ENCODE measurements around the gene HIBCH.

- TF ChIP-seq EP300 (IDR thresholded peaks at IDR 0.05) (no peak), HDAC2 (IDR thresholded peaks at IDR 0.05) (no peak), POLR2AphosphoS2 (conservative IDR thresholded peaks at IDR 0.05; ENCODE audit: low read length) (no peak), CHD4 (IDR thresholded peaks at IDR 0.05; ENCODE audit: borderline replicate concordance) (no peak), USF2 (IDR thresholded peaks at IDR 0.05) (no peak), MAZ (IDR thresholded peaks at IDR 0.05; ENCODE audit: borderline replicate concordance, low read depth, low read length) (no peak), CEBPB (IDR thresholded peaks at IDR 0.05) (no peak)
- TF ChIP-seq, protein P1, sequence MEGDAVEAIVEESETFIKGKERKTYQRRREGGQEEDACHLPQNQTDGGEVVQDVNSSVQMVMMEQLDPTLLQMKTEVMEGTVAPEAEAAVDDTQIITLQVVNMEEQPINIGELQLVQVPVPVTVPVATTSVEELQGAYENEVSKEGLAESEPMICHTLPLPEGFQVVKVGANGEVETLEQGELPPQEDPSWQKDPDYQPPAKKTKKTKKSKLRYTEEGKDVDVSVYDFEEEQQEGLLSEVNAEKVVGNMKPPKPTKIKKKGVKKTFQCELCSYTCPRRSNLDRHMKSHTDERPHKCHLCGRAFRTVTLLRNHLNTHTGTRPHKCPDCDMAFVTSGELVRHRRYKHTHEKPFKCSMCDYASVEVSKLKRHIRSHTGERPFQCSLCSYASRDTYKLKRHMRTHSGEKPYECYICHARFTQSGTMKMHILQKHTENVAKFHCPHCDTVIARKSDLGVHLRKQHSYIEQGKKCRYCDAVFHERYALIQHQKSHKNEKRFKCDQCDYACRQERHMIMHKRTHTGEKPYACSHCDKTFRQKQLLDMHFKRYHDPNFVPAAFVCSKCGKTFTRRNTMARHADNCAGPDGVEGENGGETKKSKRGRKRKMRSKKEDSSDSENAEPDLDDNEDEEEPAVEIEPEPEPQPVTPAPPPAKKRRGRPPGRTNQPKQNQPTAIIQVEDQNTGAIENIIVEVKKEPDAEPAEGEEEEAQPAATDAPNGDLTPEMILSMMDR (IDR thresholded peaks at IDR 0.05), result no peak
- TF ChIP-seq, protein P2, sequence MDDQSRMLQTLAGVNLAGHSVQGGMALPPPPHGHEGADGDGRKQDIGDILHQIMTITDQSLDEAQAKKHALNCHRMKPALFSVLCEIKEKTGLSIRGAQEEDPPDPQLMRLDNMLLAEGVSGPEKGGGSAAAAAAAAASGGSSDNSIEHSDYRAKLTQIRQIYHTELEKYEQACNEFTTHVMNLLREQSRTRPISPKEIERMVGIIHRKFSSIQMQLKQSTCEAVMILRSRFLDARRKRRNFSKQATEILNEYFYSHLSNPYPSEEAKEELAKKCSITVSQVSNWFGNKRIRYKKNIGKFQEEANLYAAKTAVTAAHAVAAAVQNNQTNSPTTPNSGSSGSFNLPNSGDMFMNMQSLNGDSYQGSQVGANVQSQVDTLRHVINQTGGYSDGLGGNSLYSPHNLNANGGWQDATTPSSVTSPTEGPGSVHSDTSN (IDR thresholded peaks at IDR 0.05), result no peak
Observed at GRCh38 chr2:190360965-190361364, 41.3 kb upstream of the HIBCH start.

All from A549 (cell line).